Activated CD4-positive, alpha-beta T cell treated with anti-CD3 and anti-CD28 coated beads, Interleukin-2, amount 10 ng/mL, durations not matched to agents 7 days and 5 days (primary cell): ENCODE data around the gene MEGF11. TPM values are rescaled to one million over a fixed set of nuclear protein-coding genes. Genes with fewer than 3 reads are reported as not detected.

Experiments used
- CTCF ChIA-PET: fragments of 350-600 bp; sonication (Branson Sonifier 250); formaldehyde crosslinking; loops from one replicate; lab custom pipeline; 2021; ENCODE audit warnings: antibody characterized with exemption; lab: Charles Lee
- POLR2A ChIA-PET: fragments of 350-600 bp; sonication (Branson Sonifier 250); formaldehyde crosslinking; loops from one replicate; lab custom pipeline; 2021; ENCODE audit warnings: antibody characterized with exemption; lab: Charles Lee
- DNase-seq: peaks from one replicate; pipeline ENCODE4 v3.0.0-alpha.2; 2020
- H3K27ac Mint-ChIP-seq: one replicate; pipeline ENCODE4 v1.8.0; 2021; ENCODE audit warnings: mild to moderate bottlenecking, moderate library complexity, mixed read lengths
- H3K27me3 Mint-ChIP-seq: one replicate; pipeline ENCODE4 v1.8.0; 2021; ENCODE audit warnings: mixed read lengths
- H3K36me3 Mint-ChIP-seq: one replicate; pipeline ENCODE4 v1.8.0; 2021; ENCODE audit warnings: low read depth, mixed read lengths
- H3K4me1 Mint-ChIP-seq: one replicate; pipeline ENCODE4 v1.8.0; 2021; ENCODE audit warnings: mixed read lengths
- H3K4me3 Mint-ChIP-seq: one replicate; pipeline ENCODE4 v1.8.0; 2021; ENCODE audit warnings: mild to moderate bottlenecking, moderate library complexity, mixed read lengths
- H3K9me3 Mint-ChIP-seq: one replicate; pipeline ENCODE4 v1.8.0; 2021; ENCODE audit warnings: mixed read lengths
- total RNA-seq, 2 experiments: library from RNA; stranded (reverse); gene quantifications; one replicate each; pipeline ENCODE4 v1.2.3, GENCODE V29; 2021

The MEGF11 gene
- not detected for total RNA-seq

GRCh38 chr15:66253418-66254088 is at the start of gene MEGF11:
TSS of gene MEGF11 (minus strand) at chr15:66253750. CDS start at chr15:66128403, 125,347 bp downstream.
- peaks cover 19% of the 10 kb centered on the region for H3K4me1 Mint-ChIP-seq
- no peak for DNase-seq
- peaks cover 75% of the 10 kb centered on the region for H3K27me3 Mint-ChIP-seq
- peak within 1 kb of the TSS; percentile 63 for H3K4me3 Mint-ChIP-seq
- no peaks in the 10 kb centered on the region for H3K36me3 Mint-ChIP-seq
- CTCF ChIA-PET = no interaction called here
- H3K9me3 Mint-ChIP-seq = no peaks in the 10 kb centered on the region
- H3K27ac Mint-ChIP-seq = no peak within 1 kb of the TSS
- POLR2A ChIA-PET = no interaction called here

GRCh38 chr15:66302489-66303278 is 49.1 kb upstream of the MEGF11 start:
- Mint-ChIP-seq H3K4me3 (no peak overlapping the region), H3K4me1 (peaks cover 1% of the 10 kb centered on the region), H3K27me3 (no peaks in the 10 kb centered on the region), H3K27ac (no peak overlapping the region), H3K36me3 (peaks cover 11% of the 10 kb centered on the region), H3K9me3 (no peaks in the 10 kb centered on the region)
- DNase-seq = no peak
- ChIA-PET CTCF (interaction anchor here (1.4 kb wide), 1 partner anchor 9 kb away, joined by 5 read pairs; the partner anchor contains the start of gene DIS3L), POLR2A (no interaction called here)

GRCh38 chr15:66298803-66299251 is 45.3 kb upstream of the MEGF11 start:
- H3K4me3 Mint-ChIP-seq = no peak overlapping the region
- CTCF ChIA-PET = interaction anchor here (0.5 kb wide), 1 partner anchor 80 kb away, joined by 3 read pairs; no protein-coding TSS in a partner anchor
- peaks cover 26% of the 10 kb centered on the region for H3K4me1 Mint-ChIP-seq
- DNase-seq = no peak
- no peaks in the 10 kb centered on the region for H3K9me3 Mint-ChIP-seq
- H3K27ac Mint-ChIP-seq = no peak overlapping the region
- POLR2A ChIA-PET = no interaction called here
- H3K36me3 Mint-ChIP-seq = peaks cover 16% of the 10 kb centered on the region
- H3K27me3 Mint-ChIP-seq = no peaks in the 10 kb centered on the region

GRCh38 chr15:66296186-66296585 is 42.6 kb upstream of the MEGF11 start:
- POLR2A ChIA-PET = interaction anchor here (0.6 kb wide), 1 partner anchor 41 kb away, joined by 8 read pairs; no protein-coding TSS in a partner anchor
- CTCF ChIA-PET = interaction anchor here (0.6 kb wide), 2 partner anchors 53 to 1291 kb away, joined by 3 to 5 read pairs; no protein-coding TSS in a partner anchor
- no peak overlapping the region for H3K4me3 Mint-ChIP-seq

GRCh38 chr15:66294932-66295235 is 41.3 kb upstream of the MEGF11 start:
- Mint-ChIP-seq H3K27ac (peak overlapping the region; percentile 95), H3K36me3 (peaks cover 8% of the 10 kb centered on the region), H3K4me1 (peaks cover 49% of the 10 kb centered on the region), H3K9me3 (no peaks in the 10 kb centered on the region), H3K27me3 (no peaks in the 10 kb centered on the region), H3K4me3 (peak overlapping the region; percentile 85)
- CTCF ChIA-PET = interaction anchor here (0.6 to 1.0 kb wide), 4 partner anchors 161 to 1454 kb away, joined by 3 to 4 read pairs (median 4); no protein-coding TSS in a partner anchor
- POLR2A ChIA-PET = interaction anchor here (1.2 kb wide), 1 partner anchor 91 kb away, joined by 6 read pairs; no protein-coding TSS in a partner anchor
- no peak for DNase-seq

More at GRCh38 chr15:66296186-66296585, 42.6 kb upstream of the MEGF11 start:
- no peak for DNase-seq
- no peaks in the 10 kb centered on the region for H3K9me3 Mint-ChIP-seq
- H3K4me1 Mint-ChIP-seq = peaks cover 38% of the 10 kb centered on the region
- no peaks in the 10 kb centered on the region for H3K27me3 Mint-ChIP-seq
- peaks cover 13% of the 10 kb centered on the region for H3K36me3 Mint-ChIP-seq
- H3K27ac Mint-ChIP-seq = no peak overlapping the region

- Mint-ChIP-seq H3K4me3 (peak overlapping the region; percentile 85), H3K4me1 (peaks cover 49% of the 10 kb centered on the region), H3K9me3 (no peaks in the 10 kb centered on the region), H3K27ac (peak overlapping the region; percentile 95), H3K36me3 (peaks cover 8% of the 10 kb centered on the region), H3K27me3 (no peaks in the 10 kb centered on the region)
- ChIA-PET CTCF (interaction anchor here (0.6 to 1.6 kb wide), 6 partner anchors 8 to 205 kb away, joined by 3 to 5 read pairs (median 4); no protein-coding TSS in a partner anchor), POLR2A (interaction anchor here (1.2 kb wide), 1 partner anchor 92 kb away, joined by 6 read pairs; no protein-coding TSS in a partner anchor)
- DNase-seq = peak; percentile 31
These were observed 40.8 kb upstream of the MEGF11 start for GRCh38 chr15:66294157-66294931.

- Mint-ChIP-seq H3K36me3 (peaks cover 8% of the 10 kb centered on the region), H3K4me1 (peaks cover 49% of the 10 kb centered on the region), H3K27ac (peak within 1 kb of the TSS; percentile 95), H3K4me3 (peak within 1 kb of the TSS; percentile 85), H3K9me3 (no peaks in the 10 kb centered on the region), H3K27me3 (peaks cover 2% of the 10 kb centered on the region)
- POLR2A ChIA-PET = interaction anchor here (1.2 kb wide), 1 partner anchor 93 kb away, joined by 6 read pairs; no protein-coding TSS in a partner anchor
- DNase-seq = peak; percentile 62
- CTCF ChIA-PET = interaction anchor here (1.2 to 1.6 kb wide), 3 partner anchors 9 to 205 kb away, joined by 4 to 5 read pairs (median 4); no protein-coding TSS in a partner anchor
These were observed 40.0 kb upstream of the MEGF11 start, which contains the start of gene DIS3L for GRCh38 chr15:66293419-66294156. TSS of gene DIS3L (plus strand) at chr15:66293568. CDS start at chr15:66293597, 29 bp downstream.

GRCh38 chr15:66292571-66293418 is 39.2 kb upstream of the MEGF11 start:
- no peak for DNase-seq
- peaks cover 49% of the 10 kb centered on the region for H3K4me1 Mint-ChIP-seq
- H3K27ac Mint-ChIP-seq = peak overlapping the region; percentile 92
- H3K27me3 Mint-ChIP-seq = peaks cover 2% of the 10 kb centered on the region
- peaks cover 8% of the 10 kb centered on the region for H3K36me3 Mint-ChIP-seq
- POLR2A ChIA-PET = interaction anchor here (0.6 kb wide), 1 partner anchor 315 kb away, joined by 5 read pairs; no protein-coding TSS in a partner anchor
- H3K4me3 Mint-ChIP-seq = peak overlapping the region; percentile 80
- CTCF ChIA-PET = interaction anchor here (0.6 to 1.6 kb wide), 5 partner anchors 10 to 205 kb away, joined by 3 to 5 read pairs (median 4); no protein-coding TSS in a partner anchor
- no peaks in the 10 kb centered on the region for H3K9me3 Mint-ChIP-seq

- Mint-ChIP-seq H3K27me3 (peaks cover 2% of the 10 kb centered on the region), H3K4me1 (peaks cover 51% of the 10 kb centered on the region), H3K27ac (peak overlapping the region; percentile 92), H3K9me3 (no peaks in the 10 kb centered on the region), H3K36me3 (peaks cover 8% of the 10 kb centered on the region), H3K4me3 (peak overlapping the region; percentile 80)
- no peak for DNase-seq
- ChIA-PET CTCF (interaction anchor here (0.7 to 1.4 kb wide), 4 partner anchors 41 to 206 kb away, joined by 3 read pairs; partner anchors contain the start of gene SNAPC5), POLR2A (no interaction called here)
These were observed 38.4 kb upstream of the MEGF11 start for GRCh38 chr15:66291816-66292570.

- DNase-seq = peak; percentile 7
- H3K27ac Mint-ChIP-seq = no peak overlapping the region
- no peak overlapping the region for H3K4me3 Mint-ChIP-seq
- H3K36me3 Mint-ChIP-seq = peaks cover 3% of the 10 kb centered on the region
- no peaks in the 10 kb centered on the region for H3K9me3 Mint-ChIP-seq
- CTCF ChIA-PET = interaction anchor here (1.4 kb wide), 1 partner anchor 39 kb away, joined by 3 read pairs; no protein-coding TSS in a partner anchor
- H3K4me1 Mint-ChIP-seq = peaks cover 37% of the 10 kb centered on the region
- H3K27me3 Mint-ChIP-seq = peaks cover 2% of the 10 kb centered on the region
- POLR2A ChIA-PET = no interaction called here
These were observed 37.0 kb upstream of the MEGF11 start for GRCh38 chr15:66290518-66290917.
